Activated T-helper 2 cell treated with anti-CD3 and anti-CD28 coated beads, Interferon-gamma antibody, Interleukin-2, Interleukin-4, amounts not matched to agents 10 μg/mL and 5 μg/mL and 100 μg/mL, durations not matched to agents 14 hours and 24 hours and 36 hours (primary cell): Measurements from ENCODE around the gene BRIP1. TPM values are rescaled to one million over a fixed set of nuclear protein-coding genes. Genes with fewer than 3 reads are reported as not detected.
"Not testable (repeated sequence)": the region's sequence is repeated elsewhere in the genome, so short reads cannot be mapped to it uniquely, and the experiment has no call there.

Experiments used
- DNase-seq: peaks from one replicate; pipeline ENCODE4 v3.0.0; 2021; ENCODE audit warnings: low spot score
- H3K27ac Mint-ChIP-seq: one replicate; pipeline ENCODE4 v1.8.0; 2021; ENCODE audit warnings: mixed read lengths
- H3K27me3 Mint-ChIP-seq: one replicate; pipeline ENCODE4 v1.8.0; 2021; ENCODE audit warnings: low read depth, mixed read lengths
- H3K36me3 Mint-ChIP-seq: one replicate; pipeline ENCODE4 v1.8.0; 2021; ENCODE audit warnings: low read depth, mixed read lengths
- H3K4me1 Mint-ChIP-seq: one replicate; pipeline ENCODE4 v1.8.0; 2021; ENCODE audit warnings: low read depth, mixed read lengths
- H3K4me3 Mint-ChIP-seq: one replicate; pipeline ENCODE4 v1.8.0; 2021; ENCODE audit warnings: low read depth, mild to moderate bottlenecking, moderate library complexity, mixed read lengths
- H3K9me3 Mint-ChIP-seq: one replicate; pipeline ENCODE4 v1.8.0; 2021; ENCODE audit warnings: mixed read lengths
- intact Hi-C: fragments of 100-400 bp; cut with micrococcal nuclease; formaldehyde crosslinking; loops from one replicate; pipeline ENCODE4 v1.15.1; 2023
- total RNA-seq: library from RNA; stranded (reverse); gene quantifications from 2 replicates; pipeline ENCODE4 v1.2.3, GENCODE V29; 2022

BRIP1 gene
- total RNA-seq, 1 donor from 2014 or later: 16.4 TPM

DNA sequence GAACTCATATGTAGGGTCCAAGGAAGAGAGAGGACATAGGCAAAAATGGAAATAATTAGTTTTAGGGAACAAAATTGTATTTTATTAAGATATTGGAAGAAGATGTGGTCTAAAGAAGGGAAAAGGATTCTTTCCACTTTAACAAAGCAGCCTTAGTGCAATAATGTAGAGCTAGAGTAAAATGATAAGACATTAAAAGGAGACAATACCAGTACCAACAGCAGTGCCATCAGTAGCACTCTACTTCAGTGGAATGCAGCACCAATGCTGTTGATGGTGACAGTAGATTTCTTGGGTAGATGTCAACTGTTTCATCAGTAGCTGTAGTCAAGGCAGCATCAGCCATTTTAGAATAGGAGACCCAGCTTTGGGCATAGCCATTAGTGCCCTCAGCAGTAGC is 124.3 kb downstream of the BRIP1 start:
- Mint-ChIP-seq H3K4me3 (no peak overlapping the region), H3K4me1 (no peaks in the 10 kb centered on the region), H3K27ac (no peak overlapping the region), H3K9me3 (peaks cover 25% of the 10 kb centered on the region), H3K27me3 (no peaks in the 10 kb centered on the region), H3K36me3 (peaks cover 63% of the 10 kb centered on the region)
- intact Hi-C loops: no loop called here
- DNase-seq: no peak

- Mint-ChIP-seq H3K27me3 (no peaks in the 10 kb centered on the region), H3K36me3 (peaks cover 63% of the 10 kb centered on the region), H3K4me3 (no peak overlapping the region), H3K27ac (no peak overlapping the region), H3K4me1 (no peaks in the 10 kb centered on the region), H3K9me3 (peaks cover 25% of the 10 kb centered on the region)
- no peak for DNase-seq
- intact Hi-C loops: no loop called here
These were observed 125.1 kb downstream of the BRIP1 start for GRCh38 chr17:61738249-61738648.

DNA sequence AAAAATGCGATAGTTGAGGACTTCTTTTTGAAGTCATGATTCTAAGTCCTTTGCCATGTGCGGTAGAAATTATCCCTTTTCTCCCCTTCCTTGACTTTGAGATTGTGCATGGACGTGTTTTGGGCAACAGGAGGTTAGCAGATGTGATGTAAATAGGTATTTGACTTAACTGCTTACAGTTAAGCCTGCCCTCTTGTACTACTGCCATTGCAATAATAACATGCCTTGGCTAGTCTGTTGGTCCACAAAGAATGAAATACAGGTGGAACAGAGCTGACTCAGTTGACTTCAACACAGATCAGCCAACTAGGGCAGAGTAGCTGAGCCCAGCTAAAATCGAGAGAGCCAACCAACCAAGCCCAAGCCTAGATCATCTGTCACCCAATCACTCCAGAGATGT is 125.5 kb downstream of the BRIP1 start:
- intact Hi-C loops: no loop called here

GRCh38 chr17:61736438-61736837 is 126.9 kb downstream of the BRIP1 start:
- Mint-ChIP-seq H3K9me3 (peaks cover 19% of the 10 kb centered on the region), H3K4me1 (no peaks in the 10 kb centered on the region), H3K27me3 (no peaks in the 10 kb centered on the region), H3K27ac (no peak overlapping the region), H3K4me3 (no peak overlapping the region), H3K36me3 (peaks cover 48% of the 10 kb centered on the region)
- DNase-seq: no peak
- intact Hi-C loops: no loop called here

More for the DNA sequence above, 125.5 kb downstream of the BRIP1 start:
- DNase-seq: no peak
- H3K27ac Mint-ChIP-seq: no peak overlapping the region
- H3K36me3 Mint-ChIP-seq: peaks cover 61% of the 10 kb centered on the region
- H3K4me1 Mint-ChIP-seq: no peaks in the 10 kb centered on the region
- no peaks in the 10 kb centered on the region for H3K27me3 Mint-ChIP-seq
- peaks cover 25% of the 10 kb centered on the region for H3K9me3 Mint-ChIP-seq
- H3K4me3 Mint-ChIP-seq: no peak overlapping the region

DNA sequence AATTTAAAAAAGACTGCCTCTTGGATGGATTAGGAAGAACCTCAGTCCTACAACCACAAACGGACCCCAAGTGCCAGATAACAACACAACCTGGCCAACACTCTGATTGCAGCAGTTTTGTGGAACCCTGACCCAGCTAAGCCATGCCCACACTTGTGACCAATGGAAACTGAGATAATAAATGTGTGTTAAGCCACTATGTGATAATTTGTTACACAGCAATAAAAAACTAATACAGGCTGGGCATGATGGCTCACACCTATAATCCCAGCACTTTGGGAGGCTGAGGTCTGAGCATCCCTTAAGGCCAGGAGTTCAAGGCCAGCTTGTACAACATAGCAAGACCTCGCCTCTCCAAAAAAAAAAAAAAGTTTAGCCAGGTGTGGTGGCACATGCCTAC is 127.5 kb downstream of the BRIP1 start:
- H3K27ac Mint-ChIP-seq: no peak overlapping the region

DNA sequence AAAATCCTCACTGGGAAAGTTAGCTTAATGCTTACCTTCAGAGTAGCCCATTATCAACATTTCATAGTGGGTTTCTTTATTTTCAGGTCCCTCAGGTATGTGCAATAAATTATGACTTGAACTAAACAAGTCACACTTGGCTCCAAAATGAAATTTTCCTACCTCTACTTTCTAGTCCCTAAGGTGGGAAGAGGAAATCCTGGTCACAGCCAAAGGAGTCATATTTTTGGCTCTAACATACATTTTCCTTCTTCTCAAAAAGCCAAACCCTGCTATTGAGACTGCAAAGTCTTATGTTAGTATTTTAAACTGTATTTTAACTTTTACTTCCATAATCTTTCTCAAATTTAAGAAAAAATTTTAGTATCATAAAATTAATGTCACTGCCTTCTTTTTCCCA is 128.9 kb downstream of the BRIP1 start:
- DNase-seq: no peak
- Mint-ChIP-seq H3K27ac (no peak overlapping the region), H3K36me3 (peaks cover 29% of the 10 kb centered on the region), H3K9me3 (peaks cover 13% of the 10 kb centered on the region), H3K4me3 (no peak overlapping the region), H3K4me1 (no peaks in the 10 kb centered on the region), H3K27me3 (no peaks in the 10 kb centered on the region)
- intact Hi-C loops: no loop called here

More for the DNA sequence above, 127.5 kb downstream of the BRIP1 start:
- no peak overlapping the region for H3K4me3 Mint-ChIP-seq
- no peak for DNase-seq
- H3K27me3 Mint-ChIP-seq: no peaks in the 10 kb centered on the region
- no peaks in the 10 kb centered on the region for H3K4me1 Mint-ChIP-seq
- peaks cover 42% of the 10 kb centered on the region for H3K36me3 Mint-ChIP-seq
- peaks cover 13% of the 10 kb centered on the region for H3K9me3 Mint-ChIP-seq
- intact Hi-C loops: no loop called here

GRCh38 chr17:61734012-61734411 is 129.3 kb downstream of the BRIP1 start:
- no peak for DNase-seq
- intact Hi-C loops: no loop called here
- Mint-ChIP-seq H3K4me3 (no peak overlapping the region), H3K27me3 (no peaks in the 10 kb centered on the region), H3K36me3 (peaks cover 26% of the 10 kb centered on the region), H3K9me3 (peaks cover 13% of the 10 kb centered on the region), H3K27ac (no peak overlapping the region), H3K4me1 (peaks cover 2% of the 10 kb centered on the region)

DNA sequence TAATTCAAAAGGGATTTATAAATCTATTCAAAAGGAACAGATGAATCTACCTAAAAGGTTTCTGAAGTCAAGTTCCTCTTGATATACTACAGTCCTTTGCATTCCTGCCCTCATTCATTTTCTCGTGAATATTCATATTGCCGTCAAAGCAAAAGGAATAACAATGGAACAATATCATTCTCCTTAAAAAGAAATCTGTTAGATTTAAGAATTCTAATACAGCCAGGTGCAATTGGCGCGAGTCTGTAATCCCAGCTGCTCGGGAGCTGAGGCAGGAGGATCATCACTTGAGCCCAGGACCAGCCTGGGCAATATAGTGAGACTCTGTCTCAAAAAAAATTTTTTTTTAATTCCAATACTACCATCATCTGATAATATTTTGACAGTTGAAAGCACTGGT is 130.3 kb downstream of the BRIP1 start:
- Mint-ChIP-seq H3K4me1 (peaks cover 7% of the 10 kb centered on the region), H3K4me3 (no peak overlapping the region), H3K27ac (no peak overlapping the region), H3K9me3 (peaks cover 13% of the 10 kb centered on the region), H3K36me3 (peaks cover 24% of the 10 kb centered on the region), H3K27me3 (no peaks in the 10 kb centered on the region)
- DNase-seq: no peak
- intact Hi-C loops: no loop called here

- Mint-ChIP-seq H3K27me3 (no peaks in the 10 kb centered on the region), H3K27ac (no peak overlapping the region), H3K36me3 (peaks cover 17% of the 10 kb centered on the region), H3K4me3 (no peak overlapping the region), H3K4me1 (peaks cover 7% of the 10 kb centered on the region), H3K9me3 (peaks cover 5% of the 10 kb centered on the region)
- intact Hi-C loops: no loop called here
- no peak for DNase-seq
These were observed 131.2 kb downstream of the BRIP1 start for GRCh38 chr17:61732169-61732568.

- no peak overlapping the region for H3K4me3 Mint-ChIP-seq
- peaks cover 7% of the 10 kb centered on the region for H3K4me1 Mint-ChIP-seq
- H3K36me3 Mint-ChIP-seq: peaks cover 12% of the 10 kb centered on the region
- DNase-seq: no peak
- no peak overlapping the region for H3K27ac Mint-ChIP-seq
- no peaks in the 10 kb centered on the region for H3K9me3 Mint-ChIP-seq
- no peaks in the 10 kb centered on the region for H3K27me3 Mint-ChIP-seq
- intact Hi-C loops: no loop called here
These were observed 132.0 kb downstream of the BRIP1 start for GRCh38 chr17:61731330-61731729.

GRCh38 chr17:61729690-61730268 is 133.5 kb downstream of the BRIP1 start:
- Mint-ChIP-seq H3K36me3 (peaks cover 16% of the 10 kb centered on the region), H3K27ac (no peak overlapping the region), H3K4me1 (peaks cover 7% of the 10 kb centered on the region), H3K27me3 (no peaks in the 10 kb centered on the region), H3K4me3 (no peak overlapping the region), H3K9me3 (no peaks in the 10 kb centered on the region)
- intact Hi-C loops: no loop called here
- DNase-seq: no peak

GRCh38 chr17:61728297-61728836 is 135.0 kb downstream of the BRIP1 start:
- Mint-ChIP-seq H3K27me3 (no peaks in the 10 kb centered on the region), H3K4me1 (peaks cover 7% of the 10 kb centered on the region), H3K27ac (peak overlapping the region; percentile 7), H3K9me3 (no peaks in the 10 kb centered on the region), H3K36me3 (peaks cover 20% of the 10 kb centered on the region), H3K4me3 (no peak overlapping the region)
- intact Hi-C loops: no loop called here
- DNase-seq: no peak

DNA sequence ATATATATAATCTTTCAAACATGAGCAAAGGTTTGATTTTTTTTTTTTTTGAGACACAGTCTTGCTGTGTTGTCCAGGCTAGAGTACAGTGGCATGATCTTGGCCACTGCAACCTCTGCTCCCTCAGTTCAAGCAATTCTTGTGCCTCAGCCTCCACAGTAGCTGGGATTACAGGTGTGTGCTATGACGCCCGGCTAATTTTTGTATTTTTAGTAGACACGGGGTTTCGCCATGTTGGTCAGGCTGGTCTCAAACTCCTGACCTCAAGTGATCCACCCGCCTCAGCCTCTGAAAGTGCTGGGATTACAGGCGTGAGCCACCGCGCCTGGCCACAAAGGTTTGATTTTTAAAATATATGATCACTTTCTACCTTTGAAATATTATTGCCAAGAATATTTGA is 135.5 kb downstream of the BRIP1 start:
- H3K27me3 Mint-ChIP-seq, H3K4me3 Mint-ChIP-seq, H3K9me3 Mint-ChIP-seq, intact Hi-C loops, H3K27ac Mint-ChIP-seq, H3K4me1 Mint-ChIP-seq, DNase-seq: not testable (repeated sequence)
- H3K36me3 Mint-ChIP-seq: peaks cover 24% of the 10 kb centered on the region

DNA sequence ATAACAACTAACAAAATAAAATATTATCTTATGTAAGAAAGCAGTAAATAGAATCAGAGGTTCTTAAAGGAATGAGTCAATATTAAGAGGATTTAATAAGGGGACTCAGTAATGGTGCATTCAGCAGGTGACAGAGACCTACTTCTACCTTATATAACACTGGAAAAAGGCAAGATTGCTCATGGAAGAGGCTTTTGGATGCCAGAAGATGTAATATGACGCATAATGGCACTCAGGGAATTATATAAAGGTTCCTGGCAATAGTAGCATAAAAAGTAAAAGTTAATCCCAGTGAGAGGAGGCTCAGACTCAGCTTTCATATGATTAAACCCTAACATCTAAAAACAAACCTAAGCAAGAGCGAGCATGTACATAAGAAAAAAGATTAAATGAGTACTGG is 136.4 kb downstream of the BRIP1 start:
- H3K4me1 Mint-ChIP-seq: peaks cover 7% of the 10 kb centered on the region
- no peaks in the 10 kb centered on the region for H3K27me3 Mint-ChIP-seq
- H3K9me3 Mint-ChIP-seq: peaks cover 5% of the 10 kb centered on the region
- intact Hi-C loops: no loop called here
- no peak overlapping the region for H3K27ac Mint-ChIP-seq
- no peak overlapping the region for H3K4me3 Mint-ChIP-seq
- peaks cover 29% of the 10 kb centered on the region for H3K36me3 Mint-ChIP-seq
- no peak for DNase-seq
